MM.1S (cell line): ENCODE data around the gene TSGA10.
"Not testable (repeated sequence)": the region's sequence is repeated elsewhere in the genome, so short reads cannot be mapped to it uniquely, and the experiment has no call there.

Source experiments
- DNase-seq: peaks from one replicate; pipeline ENCODE4 v3.0.0-alpha.2; 2015
- H2AFZ ChIP-seq: fragments of 300-600 bp; sonication (generic); 2 replicates; pipeline ENCODE4 v1.6.0; 2016; ENCODE audit warnings: antibody characterized with exemption, low read length
- H3F3A ChIP-seq: fragments of 300-600 bp; sonication (generic); 2 replicates; pipeline ENCODE4 v1.6.1; 2016; ENCODE audit warnings: mild to moderate bottlenecking, antibody characterized with exemption, low read length, moderate library complexity, mixed read lengths; ENCODE audit not compliant: insufficient read depth
- H3K27ac ChIP-seq: fragments of 300-600 bp; sonication (generic); 2 replicates; pipeline ENCODE4 v1.5.1; 2016; ENCODE audit warnings: mild to moderate bottlenecking, low read length
- H3K27me3 ChIP-seq: fragments of 300-600 bp; sonication (generic); replicated peaks from 2 replicates; pipeline ENCODE4 v1.6.0; 2016; ENCODE audit warnings: low read length; ENCODE audit not compliant: insufficient read depth
- H3K36me3 ChIP-seq: fragments of 300-600 bp; sonication (generic); replicated peaks from 2 replicates; pipeline ENCODE4 v1.6.1; 2016; ENCODE audit warnings: mild to moderate bottlenecking, low read length, mixed read lengths; ENCODE audit not compliant: insufficient read depth
- H3K4me1 ChIP-seq: fragments of 300-600 bp; sonication (generic); 2 replicates; pipeline ENCODE4 v1.6.1; 2016; ENCODE audit warnings: low read length, mixed read lengths
- H3K4me2 ChIP-seq: fragments of 300-600 bp; sonication (generic); 2 replicates; pipeline ENCODE4 v1.6.0; 2016; ENCODE audit warnings: low read depth, low read length
- H3K4me3 ChIP-seq: fragments of 300-600 bp; sonication (generic); 2 replicates; pipeline ENCODE4 v1.5.1; 2016; ENCODE audit warnings: low read length, mixed read lengths
- H3K79me2 ChIP-seq: fragments of 300-600 bp; sonication (generic); 2 replicates; pipeline ENCODE4 v1.6.1; 2016; ENCODE audit warnings: mixed run types, low read length, mixed read lengths
- H3K9ac ChIP-seq: fragments of 300-600 bp; sonication (generic); 2 replicates; pipeline ENCODE4 v1.6.1; 2016; ENCODE audit warnings: low read length, mixed read lengths
- H3K9me2 ChIP-seq: fragments of 300-600 bp; sonication (generic); replicated peaks from 2 replicates; pipeline ENCODE4 v1.6.1; 2016; ENCODE audit warnings: mild to moderate bottlenecking, low read length, mixed read lengths; ENCODE audit not compliant: insufficient read depth
- H3K9me3 ChIP-seq: fragments of 300-600 bp; sonication (generic); replicated peaks from 2 replicates; pipeline ENCODE4 v1.6.1; 2016; ENCODE audit warnings: mild to moderate bottlenecking, low read length, mixed read lengths; ENCODE audit not compliant: insufficient read depth
- H4K20me1 ChIP-seq: fragments of 300-600 bp; sonication (generic); 2 replicates; pipeline ENCODE4 v1.6.1; 2016; ENCODE audit warnings: mild to moderate bottlenecking, low read length, moderate library complexity, mixed read lengths; ENCODE audit not compliant: insufficient read depth
- EZH2 ChIP-seq: fragments of 300-600 bp; sonication (generic); optimal IDR thresholded peaks from 2 replicates; pipeline ENCODE3; 2017; ENCODE audit warnings: low read depth, mild to moderate bottlenecking, antibody characterized with exemption, low read length, mixed read lengths
- EZH2phosphoT487 ChIP-seq: fragments of 300-600 bp; sonication (generic); IDR thresholded peaks from 2 replicates; pipeline ENCODE4 v1.6.1; 2018; ENCODE audit warnings: antibody characterized with exemption, low read length
- TF ChIP-seq, protein P1 (sequence below): fragments of 300-600 bp; sonication (generic); IDR thresholded peaks from 2 replicates; pipeline ENCODE4 v1.5.1; 2016; ENCODE audit warnings: antibody characterized with exemption, low read length, mixed read lengths

The TSGA10 gene

GRCh38 chr2:99000708-99001107, 154.0 kb downstream of the TSGA10 start:
- Histone ChIP-seq H2AFZ (no peak overlapping the region), H3K4me3 (no peak overlapping the region), H3K79me2 (no peaks in the 10 kb centered on the region), H3F3A (no peaks in the 10 kb centered on the region), H3K27ac (no peak overlapping the region), H3K4me1 (no peaks in the 10 kb centered on the region), H3K9ac (no peak overlapping the region), H3K4me2 (no peak overlapping the region), H3K36me3 (no peaks in the 10 kb centered on the region), H3K27me3 (no peaks in the 10 kb centered on the region), H4K20me1 (no peaks in the 10 kb centered on the region), H3K9me3 (no peaks in the 10 kb centered on the region), H3K9me2 (no peaks in the 10 kb centered on the region)
- no peak for DNase-seq
- TF ChIP-seq EZH2 (no peak), EZH2phosphoT487 (no peak)
- TF ChIP-seq, protein P1, sequence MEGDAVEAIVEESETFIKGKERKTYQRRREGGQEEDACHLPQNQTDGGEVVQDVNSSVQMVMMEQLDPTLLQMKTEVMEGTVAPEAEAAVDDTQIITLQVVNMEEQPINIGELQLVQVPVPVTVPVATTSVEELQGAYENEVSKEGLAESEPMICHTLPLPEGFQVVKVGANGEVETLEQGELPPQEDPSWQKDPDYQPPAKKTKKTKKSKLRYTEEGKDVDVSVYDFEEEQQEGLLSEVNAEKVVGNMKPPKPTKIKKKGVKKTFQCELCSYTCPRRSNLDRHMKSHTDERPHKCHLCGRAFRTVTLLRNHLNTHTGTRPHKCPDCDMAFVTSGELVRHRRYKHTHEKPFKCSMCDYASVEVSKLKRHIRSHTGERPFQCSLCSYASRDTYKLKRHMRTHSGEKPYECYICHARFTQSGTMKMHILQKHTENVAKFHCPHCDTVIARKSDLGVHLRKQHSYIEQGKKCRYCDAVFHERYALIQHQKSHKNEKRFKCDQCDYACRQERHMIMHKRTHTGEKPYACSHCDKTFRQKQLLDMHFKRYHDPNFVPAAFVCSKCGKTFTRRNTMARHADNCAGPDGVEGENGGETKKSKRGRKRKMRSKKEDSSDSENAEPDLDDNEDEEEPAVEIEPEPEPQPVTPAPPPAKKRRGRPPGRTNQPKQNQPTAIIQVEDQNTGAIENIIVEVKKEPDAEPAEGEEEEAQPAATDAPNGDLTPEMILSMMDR = no peak

GRCh38 chr2:98988695-98989094, 166.0 kb downstream of the TSGA10 start:
- not testable (repeated sequence) for DNase-seq, H3K9me2 ChIP-seq, H3K9ac ChIP-seq, H3K9me3 ChIP-seq, H3K4me2 ChIP-seq, H3K27me3 ChIP-seq, H3K27ac ChIP-seq, H3K79me2 ChIP-seq, H3K4me1 ChIP-seq, H2AFZ ChIP-seq, H3F3A ChIP-seq, H3K36me3 ChIP-seq, H3K4me3 ChIP-seq, H4K20me1 ChIP-seq

- H3K4me3 ChIP-seq = no peak overlapping the region
Measured at GRCh38 chr2:98985905-98986666, 168.7 kb downstream of the TSGA10 start.

DNA sequence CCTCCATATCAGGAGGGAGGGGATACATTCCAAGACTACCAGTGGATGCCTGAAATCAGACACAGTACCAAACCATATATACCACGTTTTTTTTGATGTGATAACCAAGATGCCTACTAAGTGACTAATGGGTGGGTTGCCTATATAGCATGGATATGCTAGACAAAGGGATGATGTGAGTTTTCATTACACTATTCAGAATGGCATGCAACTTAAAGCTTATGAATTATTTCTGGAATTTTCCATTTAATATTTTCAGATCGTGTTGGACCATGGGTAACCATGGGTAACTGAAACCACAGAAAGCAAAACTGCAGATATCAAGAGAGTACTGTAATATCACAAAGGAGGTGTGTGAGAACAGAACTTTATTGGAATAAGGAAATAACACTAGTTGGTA, 179.1 kb downstream of the TSGA10 start:
- Histone ChIP-seq H3K79me2 (no peaks in the 10 kb centered on the region), H3K27ac (no peak overlapping the region), H3K36me3 (no peaks in the 10 kb centered on the region), H3K27me3 (no peaks in the 10 kb centered on the region), H3K9me2 (no peaks in the 10 kb centered on the region), H4K20me1 (no peaks in the 10 kb centered on the region), H3K4me3 (no peak overlapping the region), H3K4me1 (no peaks in the 10 kb centered on the region), H2AFZ (no peak overlapping the region), H3K9me3 (no peaks in the 10 kb centered on the region), H3K9ac (no peak overlapping the region), H3K4me2 (no peak overlapping the region), H3F3A (no peaks in the 10 kb centered on the region)
- DNase-seq = no peak
- no peak for TF ChIP-seq EZH2phosphoT487
- TF ChIP-seq, protein P1 = no peak
- TF ChIP-seq EZH2 = no peak

More at GRCh38 chr2:98985905-98986666, 168.7 kb downstream of the TSGA10 start:
- no peaks in the 10 kb centered on the region for H3K36me3 ChIP-seq
- no peaks in the 10 kb centered on the region for H3K9me2 ChIP-seq
- H3K27ac ChIP-seq = no peak overlapping the region
- no peaks in the 10 kb centered on the region for H3K9me3 ChIP-seq
- no peaks in the 10 kb centered on the region for H3K27me3 ChIP-seq
- H4K20me1 ChIP-seq = no peaks in the 10 kb centered on the region
- no peaks in the 10 kb centered on the region for H3F3A ChIP-seq
- TF ChIP-seq EZH2phosphoT487 (no peak), EZH2 (no peak)
- TF ChIP-seq, protein P1 = no peak
- no peaks in the 10 kb centered on the region for H3K4me1 ChIP-seq
- no peaks in the 10 kb centered on the region for H3K79me2 ChIP-seq
- no peak overlapping the region for H3K4me2 ChIP-seq
- H2AFZ ChIP-seq = no peak overlapping the region
- DNase-seq = no peak
- no peak overlapping the region for H3K9ac ChIP-seq
